WTC11 (cell line): ENCODE data around the gene S100P. TPM values are rescaled to one million over a fixed set of nuclear protein-coding genes. Genes with fewer than 3 reads are reported as not detected.

ENCODE experiments used
- ATAC-seq: fragments of 200-7000 bp; cut with Tn5 transposase; 2 replicates; pipeline ENCODE4 v1.10.0; 2021; ENCODE audit warnings: mild to moderate bottlenecking, moderate library complexity
- CTCF ChIA-PET: fragments of 300-600 bp; sonication (Branson Sonifier 250); formaldehyde crosslinking; loops from one replicate; lab custom pipeline; 2021; ENCODE audit warnings: antibody characterized with exemption; lab: Charles Lee
- POLR2A ChIA-PET: fragments of 350-600 bp; sonication (Branson Sonifier 250); formaldehyde crosslinking; loops from one replicate; lab custom pipeline; 2021; ENCODE audit warnings: antibody characterized with exemption; lab: Charles Lee
- DNase-seq: peaks from one replicate; pipeline ENCODE4 v3.0.0; 2021; ENCODE audit warnings: low spot score
- H3K27ac Mint-ChIP-seq: 2 replicates; pipeline ENCODE4 v1.8.0; 2021; ENCODE audit warnings: mixed read lengths
- H3K27me3 Mint-ChIP-seq: 2 replicates; pipeline ENCODE4 v1.8.0; 2021; ENCODE audit warnings: low read depth, mild to moderate bottlenecking, moderate library complexity, mixed read lengths
- H3K36me3 Mint-ChIP-seq: 2 replicates; pipeline ENCODE4 v1.8.0; 2021; ENCODE audit warnings: mixed read lengths
- H3K4me1 Mint-ChIP-seq: 2 replicates; pipeline ENCODE4 v1.8.0; 2022; ENCODE audit warnings: mixed read lengths
- H3K4me3 Mint-ChIP-seq: 2 replicates; pipeline ENCODE4 v1.8.0; 2021; ENCODE audit warnings: mild to moderate bottlenecking, moderate library complexity, mixed read lengths
- H3K9me3 Mint-ChIP-seq: 2 replicates; pipeline ENCODE4 v1.8.0; 2021; ENCODE audit warnings: mixed read lengths
- ATF6 ChIP-seq: sonication (generic); formaldehyde crosslinking; IDR thresholded peaks from 2 replicates; pipeline ENCODE4 v1.8.1; 2023; ENCODE audit warnings: mild to moderate bottlenecking, missing genetic modification reagents
- FOXP4 ChIP-seq: sonication (generic); formaldehyde crosslinking; IDR thresholded peaks from 2 replicates; pipeline ENCODE4 v1.8.0; 2022; ENCODE audit warnings: mild to moderate bottlenecking, missing genetic modification reagents
- GRHL2 ChIP-seq: fragments of 250-450 bp; sonication (Bioruptor Pico); IDR thresholded peaks from 2 replicates; pipeline ENCODE4 v1.8.0; 2022; ENCODE audit warnings: mild to moderate bottlenecking, moderate library complexity; ENCODE audit not compliant: insufficient replicate concordance, severe bottlenecking
- MXD4 ChIP-seq: fragments of 250-450 bp; sonication (Bioruptor Pico); IDR thresholded peaks from 2 replicates; pipeline ENCODE4 v1.8.0; 2021; ENCODE audit warnings: mild to moderate bottlenecking, moderate library complexity, borderline replicate concordance
- MYBL2 ChIP-seq: sonication (generic); formaldehyde crosslinking; IDR thresholded peaks from 2 replicates; pipeline ENCODE4 v1.8.1; 2023; ENCODE audit warnings: mild to moderate bottlenecking, moderate library complexity, missing genetic modification reagents
- NR3C1 ChIP-seq: sonication (generic); formaldehyde crosslinking; conservative IDR thresholded peaks from 2 replicates; pipeline ENCODE4 v1.8.1; 2023; ENCODE audit warnings: low read depth, mild to moderate bottlenecking, missing genetic modification reagents
- PREB ChIP-seq: sonication (generic); formaldehyde crosslinking; IDR thresholded peaks from 2 replicates; pipeline ENCODE4 v1.8.1; 2022; ENCODE audit warnings: mild to moderate bottlenecking, missing genetic modification reagents, moderate library complexity, borderline replicate concordance
- RORB ChIP-seq: fragments of 250-450 bp; sonication (Bioruptor Pico); IDR thresholded peaks from 2 replicates; pipeline ENCODE4 v1.9.0; 2021; ENCODE audit warnings: mild to moderate bottlenecking
- ZBTB21 ChIP-seq: sonication (generic); formaldehyde crosslinking; IDR thresholded peaks from 2 replicates; pipeline ENCODE4 v1.8.1; 2023; ENCODE audit warnings: mild to moderate bottlenecking, missing genetic modification reagents, borderline replicate concordance
- ZNF281 ChIP-seq: sonication (generic); formaldehyde crosslinking; IDR thresholded peaks from 2 replicates; pipeline ENCODE4 v1.8.0; 2023; ENCODE audit warnings: mild to moderate bottlenecking, missing genetic modification reagents
- ZNF532 ChIP-seq: fragments of 250-450 bp; sonication (Bioruptor Pico); IDR thresholded peaks from 2 replicates; pipeline ENCODE4 v1.9.0; 2021; ENCODE audit warnings: mild to moderate bottlenecking, borderline replicate concordance
- ZNF671 ChIP-seq: fragments of 250-450 bp; sonication (Bioruptor Pico); IDR thresholded peaks from 2 replicates; pipeline ENCODE4 v1.8.0; 2021; ENCODE audit warnings: mild to moderate bottlenecking
- total RNA-seq: library from RNA; stranded (reverse); gene quantifications from 3 replicates; pipeline ENCODE4 v1.2.3, GENCODE V29; 2021

Gene S100P
- total RNA-seq, 1 experiment from 2014 or later, result not detected

GRCh38 chr4:6665320-6665654 lies 28.4 kb upstream of the S100P start:
- Mint-ChIP-seq H3K27me3 (peaks cover 42% of the 10 kb centered on the region), H3K4me1 (no peaks in the 10 kb centered on the region), H3K36me3 (no peaks in the 10 kb centered on the region), H3K4me3 (no peak overlapping the region), H3K9me3 (no peaks in the 10 kb centered on the region), H3K27ac (no peak overlapping the region)
- DNase-seq (no peak), ATAC-seq (no peak)
- ChIA-PET POLR2A (interaction anchor here (0.6 kb wide), 1 partner anchor 194 kb away, joined by 3 read pairs; no protein-coding TSS in a partner anchor), CTCF (interaction anchor here (0.7 to 1.9 kb wide), 3 partner anchors 16 to 1139 kb away, joined by 3 to 16 read pairs (median 5); no protein-coding TSS in a partner anchor)
- no peak for TF ChIP-seq ZNF671
- TF ChIP-seq NR3C1 (CRISPR knock-in tag), result no peak
- no peak for TF ChIP-seq ZBTB21 (CRISPR knock-in tag)
- no peak for TF ChIP-seq FOXP4 (CRISPR knock-in tag)

GRCh38 chr4:6668391-6668790 lies 25.3 kb upstream of the S100P start:
- Mint-ChIP-seq H3K36me3 (no peaks in the 10 kb centered on the region), H3K27me3 (peaks cover 19% of the 10 kb centered on the region), H3K4me3 (no peak overlapping the region), H3K9me3 (peaks cover 2% of the 10 kb centered on the region; the same call in 1 of the 2 replicates), H3K27ac (no peak overlapping the region), H3K4me1 (peaks cover 1% of the 10 kb centered on the region; the same call in 1 of the 2 replicates)
- ATAC-seq (no peak), DNase-seq (no peak)
- TF ChIP-seq MYBL2 (CRISPR knock-in tag) (no peak), GRHL2 (no peak), ZNF281 (CRISPR knock-in tag) (no peak), RORB (CRISPR knock-in tag) (no peak), ZNF532 (CRISPR knock-in tag) (no peak), PREB (CRISPR knock-in tag) (no peak), MXD4 (CRISPR knock-in tag) (no peak), ATF6 (CRISPR knock-in tag) (no peak)
- ChIA-PET CTCF (no interaction called here), POLR2A (interaction anchor here (0.7 kb wide), 1 partner anchor 375 kb away, joined by 3 read pairs; no protein-coding TSS in a partner anchor)
